GM18502 (cell line): Measurements from ENCODE around the gene DDIAS.
"Not testable (repeated sequence)": the region's sequence is repeated elsewhere in the genome, so short reads cannot be mapped to it uniquely, and the experiment has no call there.

Experiments
- ATAC-seq: cut with Tn5 transposase; IDR thresholded peaks from one replicate; pipeline ENCODE4 v1.9.1; 2021; ENCODE audit warnings: mild to moderate bottlenecking; ENCODE audit not compliant: unreplicated experiment, poor library complexity

The DDIAS gene

GRCh38 chr11:82919786-82920185, 18.2 kb downstream of the DDIAS start:
- not testable (repeated sequence) for ATAC-seq

- not testable (repeated sequence) for ATAC-seq
Observed at GRCh38 chr11:82920227-82920626, 18.7 kb downstream of the DDIAS start.

- ATAC-seq: not testable (repeated sequence)
Observed at GRCh38 chr11:82922396-82923173, 21.0 kb downstream of the DDIAS start.

- ATAC-seq: peak; percentile 61
Observed at GRCh38 chr11:82924522-82925224, 23.1 kb downstream of the DDIAS start.

GRCh38 chr11:82927264-82927880, 25.8 kb downstream of the DDIAS start:
- peak; percentile 77 for ATAC-seq

GRCh38 chr11:82929121-82929520, 27.6 kb downstream of the DDIAS start:
- no peak for ATAC-seq

GRCh38 chr11:82930229-82930628, 28.7 kb downstream of the DDIAS start:
- no peak for ATAC-seq

- no peak for ATAC-seq
Observed at GRCh38 chr11:82930734-82931133, 29.2 kb downstream of the DDIAS start.

GRCh38 chr11:82932564-82932963, 31.0 kb downstream of the DDIAS start:
- ATAC-seq: no peak

- ATAC-seq: no peak
Observed at GRCh38 chr11:82936261-82936660, 34.7 kb downstream of the DDIAS start.

- no peak for ATAC-seq
Observed at GRCh38 chr11:82937554-82937953, 36.0 kb downstream of the DDIAS start.

- ATAC-seq: no peak
Observed at GRCh38 chr11:82939456-82939855, 37.9 kb downstream of the DDIAS start.

GRCh38 chr11:82942376-82942775, 40.8 kb downstream of the DDIAS start:
- no peak for ATAC-seq

GRCh38 chr11:82943430-82943829, 41.9 kb downstream of the DDIAS start:
- ATAC-seq: not testable (repeated sequence)

GRCh38 chr11:82944198-82944597, 42.7 kb downstream of the DDIAS start:
- ATAC-seq: no peak

- ATAC-seq: not testable (repeated sequence)
Observed at GRCh38 chr11:82945041-82945440, 43.5 kb downstream of the DDIAS start.

GRCh38 chr11:82945682-82946081, 44.1 kb downstream of the DDIAS start:
- ATAC-seq: no peak

GRCh38 chr11:82949352-82949751, 47.8 kb downstream of the DDIAS start:
- no peak for ATAC-seq

GRCh38 chr11:82950502-82950901, 49.0 kb downstream of the DDIAS start:
- ATAC-seq: not testable (repeated sequence)

GRCh38 chr11:82955736-82956453, 54.4 kb downstream of the DDIAS start:
- ATAC-seq: not testable (repeated sequence)
